Fibroblast of skin of abdomen (primary cell): ENCODE results near the gene OPRL1.

ENCODE experiments used
- DNase-seq: peaks from one replicate; pipeline ENCODE4 v3.0.0-alpha.2; 2013

Gene OPRL1

DNA sequence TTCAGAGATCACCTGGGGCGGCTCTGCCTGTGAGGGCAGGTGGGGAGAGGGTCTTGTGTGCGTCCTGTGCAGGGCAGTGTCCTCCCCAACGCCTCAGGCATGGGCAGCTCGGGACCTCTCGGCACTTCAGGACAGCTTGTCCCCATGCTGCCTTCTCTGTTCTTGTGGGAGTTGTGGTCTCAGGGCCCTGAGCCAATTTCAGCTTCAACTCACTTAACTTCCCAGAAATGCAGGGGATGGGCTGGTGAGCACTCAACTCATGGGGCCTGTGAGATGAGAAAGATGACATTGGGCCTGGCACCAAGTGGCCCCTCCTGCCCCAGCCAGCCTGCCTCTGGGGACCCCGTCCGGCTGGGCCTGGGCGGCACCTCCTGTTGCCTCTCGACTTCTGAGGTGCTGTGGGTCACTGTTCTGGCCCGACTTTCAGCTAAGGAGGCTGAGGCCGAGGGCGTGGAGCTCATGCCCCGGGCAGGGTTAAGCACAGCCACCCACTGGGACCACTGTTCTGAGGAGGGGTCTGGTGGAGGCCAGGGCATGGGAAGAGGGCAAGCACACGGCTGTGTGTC lies 7.3 kb upstream of the OPRL1 start:
- no peak for DNase-seq

DNA sequence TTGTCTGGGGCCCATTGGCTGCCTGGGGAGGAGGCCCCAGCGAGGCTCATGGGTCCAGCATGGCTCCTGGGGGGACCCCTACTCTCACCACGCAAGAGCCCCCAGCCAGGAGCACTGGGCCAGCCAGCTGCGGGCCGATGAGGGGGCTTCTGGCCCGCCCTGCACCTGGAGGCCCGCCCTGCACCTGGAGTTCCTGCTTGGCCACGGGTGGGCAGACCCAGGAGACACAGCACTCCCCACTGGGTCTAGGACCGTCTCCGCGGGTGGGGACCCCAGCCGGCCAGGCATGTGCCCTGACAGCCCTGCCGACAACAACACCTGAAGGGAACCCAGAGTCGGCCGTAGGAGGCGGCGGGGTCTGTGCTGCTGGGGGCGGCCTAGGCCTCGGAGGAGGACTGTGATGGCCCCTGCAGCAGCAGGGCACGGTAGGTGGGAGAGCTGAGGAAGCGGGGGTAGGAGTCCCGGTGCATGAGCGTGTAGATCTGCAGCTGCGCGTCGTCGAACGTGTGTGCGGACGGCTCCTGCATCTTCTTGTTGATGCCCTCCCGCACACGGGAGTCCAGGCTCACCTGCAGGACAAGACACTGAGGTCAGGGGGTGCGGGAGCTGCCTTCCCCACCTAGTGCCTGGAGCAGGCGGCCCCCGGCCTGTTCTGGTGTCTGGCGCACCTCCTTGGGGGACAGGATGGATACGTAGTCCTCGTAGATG lies 6.3 kb upstream of the OPRL1 start:
- DNase-seq: no peak

DNA sequence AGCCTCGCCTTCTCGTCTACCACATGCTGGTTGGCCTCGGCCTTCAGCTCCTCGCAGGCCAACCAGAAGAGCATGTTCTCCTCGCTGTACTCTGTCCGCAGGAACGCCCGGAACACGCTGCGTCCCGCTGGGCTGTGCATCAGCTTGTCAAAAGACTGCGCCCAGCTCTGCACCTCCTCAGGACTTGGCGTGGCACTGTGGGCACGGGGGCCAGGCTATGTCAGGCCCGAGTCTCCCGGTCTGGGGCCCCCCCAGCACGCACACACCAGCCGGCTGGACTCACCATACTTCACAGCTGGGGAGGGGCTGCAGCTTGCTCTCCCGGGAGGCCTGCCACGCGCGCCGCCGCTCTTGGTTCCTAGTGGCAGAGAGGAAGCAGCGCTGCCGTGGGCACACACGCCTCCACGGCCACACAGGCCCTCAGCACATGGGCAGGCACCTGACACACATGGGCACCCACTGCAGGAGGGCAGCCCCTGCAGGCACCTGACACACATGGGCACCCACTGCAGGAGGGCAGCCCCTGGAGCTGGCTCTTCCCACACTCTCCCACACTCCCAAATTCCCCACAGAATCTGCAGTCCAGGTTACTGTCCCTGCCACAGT lies 5.6 kb upstream of the OPRL1 start:
- no peak for DNase-seq

DNA sequence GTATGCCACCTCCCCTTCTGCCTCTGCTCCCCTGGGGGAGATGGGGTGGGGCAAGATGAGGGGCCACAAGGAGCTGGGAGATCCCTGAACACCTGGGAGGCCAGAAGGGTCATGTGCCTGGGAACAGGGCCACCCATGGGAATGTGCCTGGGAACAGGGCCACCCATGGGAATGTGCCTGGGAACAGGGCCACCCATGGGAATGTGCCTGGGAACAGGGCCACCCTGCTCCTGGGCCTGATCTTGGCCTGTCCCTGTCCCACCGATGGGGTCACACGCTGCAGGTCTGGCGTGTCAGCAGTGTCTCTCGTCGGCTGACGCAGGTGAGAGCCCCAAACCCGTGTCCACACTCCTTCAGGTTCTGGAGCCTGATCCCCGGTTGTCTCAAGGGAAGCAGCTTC lies 4.9 kb upstream of the OPRL1 start:
- no peak for DNase-seq

DNA sequence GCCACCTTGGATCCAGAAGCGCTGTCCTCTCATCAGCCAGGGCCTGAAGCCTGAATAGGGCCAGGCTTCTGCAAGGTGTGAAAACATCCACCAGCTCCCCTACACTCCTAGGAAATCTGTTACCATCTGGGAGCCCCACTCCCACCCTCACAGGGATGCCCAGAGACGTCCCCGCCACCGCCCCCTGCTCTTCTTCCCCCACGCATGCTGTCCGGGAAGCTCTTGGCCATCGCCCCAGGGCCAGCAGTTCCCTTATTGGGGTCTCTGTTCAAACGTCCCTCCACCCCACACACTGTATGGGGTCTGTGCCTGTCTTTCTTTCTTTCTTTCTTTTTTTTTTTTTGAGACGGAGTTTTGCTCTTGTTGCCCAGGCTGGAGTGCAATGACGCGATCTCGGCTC lies 4.3 kb upstream of the OPRL1 start:
- DNase-seq: no peak

DNA sequence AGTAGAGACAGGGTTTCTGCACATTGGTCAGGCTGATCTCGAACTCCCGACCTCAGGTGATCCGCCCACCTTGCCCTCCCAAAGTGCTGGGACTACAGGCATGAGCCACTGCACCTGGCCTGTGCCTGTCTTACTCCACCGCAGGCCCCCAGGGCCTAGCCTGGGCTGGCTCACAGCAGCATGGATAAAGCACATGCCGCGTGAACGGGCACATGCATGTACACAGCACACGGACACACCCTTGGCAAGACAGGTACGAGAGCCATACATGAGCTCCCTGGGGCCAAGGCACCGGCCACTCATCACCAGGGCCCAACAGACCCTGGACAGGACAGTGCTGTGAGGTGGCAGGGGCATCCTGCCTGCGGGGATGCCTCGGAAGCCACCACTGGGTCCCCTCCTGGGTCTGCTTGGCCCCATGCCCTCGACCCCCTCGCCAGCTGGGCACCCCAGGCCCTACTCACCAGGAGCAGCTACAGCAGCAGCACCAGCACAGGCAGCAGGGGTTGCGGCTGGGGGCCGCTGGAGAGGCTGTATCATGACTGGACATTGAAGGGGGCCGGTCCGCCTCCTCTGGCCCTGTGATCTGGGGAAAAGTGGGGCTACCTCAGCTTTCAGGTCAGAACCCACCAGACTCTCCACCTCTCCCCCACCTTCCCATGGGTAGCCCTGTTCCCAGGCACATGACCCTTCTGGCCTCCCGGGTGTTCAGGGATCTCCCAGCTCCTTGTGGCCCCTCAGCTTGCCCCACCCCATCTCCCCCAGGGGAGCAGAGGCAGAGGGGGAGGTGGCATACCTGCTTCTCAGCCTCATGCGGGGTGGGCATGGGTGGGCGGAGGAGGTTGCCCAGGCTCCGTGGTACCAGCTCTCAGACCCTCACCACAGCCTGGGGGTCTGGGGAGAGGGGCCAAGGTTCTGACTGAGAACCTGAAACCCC lies 3.6 kb upstream of the OPRL1 start:
- DNase-seq: no peak

DNA sequence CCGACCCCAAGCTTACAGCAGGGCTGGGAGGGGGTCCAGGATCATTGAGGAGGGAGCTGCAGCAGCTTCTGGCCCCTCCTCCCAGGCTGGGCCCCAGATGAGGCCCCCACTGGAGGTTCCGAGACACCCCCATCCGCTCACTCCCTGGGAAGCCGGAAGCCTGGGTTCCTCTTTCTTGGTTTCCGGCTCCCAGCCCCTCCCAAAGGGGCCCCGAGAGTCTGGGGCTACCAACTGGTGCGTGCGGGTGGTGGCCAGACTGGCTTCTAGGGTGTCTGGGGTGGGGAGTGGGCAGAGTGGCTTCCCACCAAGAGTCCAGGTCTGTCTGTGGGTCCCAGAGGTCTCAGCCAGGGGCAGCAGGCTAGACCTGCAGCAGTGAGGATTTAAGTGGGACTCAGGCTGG lies 2.8 kb upstream of the OPRL1 start:
- no peak for DNase-seq

DNA sequence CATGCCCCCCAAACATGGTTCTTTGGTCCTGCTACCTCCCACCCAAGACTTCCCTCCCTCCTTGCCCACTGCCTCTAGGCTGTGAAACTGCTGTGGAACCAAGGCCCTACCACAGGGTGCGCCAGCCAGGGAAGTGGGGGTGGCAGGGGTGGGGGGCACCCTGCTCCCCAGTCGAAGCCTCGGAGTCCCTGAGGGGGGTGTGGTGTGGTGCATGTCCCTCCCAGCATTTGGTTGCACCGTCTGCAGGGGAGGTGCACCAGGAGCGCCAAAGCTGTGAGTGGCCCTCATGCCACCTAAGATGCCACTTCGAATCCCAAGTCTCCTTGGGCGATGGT lies 2.4 kb upstream of the OPRL1 start:
- DNase-seq: no peak

DNA sequence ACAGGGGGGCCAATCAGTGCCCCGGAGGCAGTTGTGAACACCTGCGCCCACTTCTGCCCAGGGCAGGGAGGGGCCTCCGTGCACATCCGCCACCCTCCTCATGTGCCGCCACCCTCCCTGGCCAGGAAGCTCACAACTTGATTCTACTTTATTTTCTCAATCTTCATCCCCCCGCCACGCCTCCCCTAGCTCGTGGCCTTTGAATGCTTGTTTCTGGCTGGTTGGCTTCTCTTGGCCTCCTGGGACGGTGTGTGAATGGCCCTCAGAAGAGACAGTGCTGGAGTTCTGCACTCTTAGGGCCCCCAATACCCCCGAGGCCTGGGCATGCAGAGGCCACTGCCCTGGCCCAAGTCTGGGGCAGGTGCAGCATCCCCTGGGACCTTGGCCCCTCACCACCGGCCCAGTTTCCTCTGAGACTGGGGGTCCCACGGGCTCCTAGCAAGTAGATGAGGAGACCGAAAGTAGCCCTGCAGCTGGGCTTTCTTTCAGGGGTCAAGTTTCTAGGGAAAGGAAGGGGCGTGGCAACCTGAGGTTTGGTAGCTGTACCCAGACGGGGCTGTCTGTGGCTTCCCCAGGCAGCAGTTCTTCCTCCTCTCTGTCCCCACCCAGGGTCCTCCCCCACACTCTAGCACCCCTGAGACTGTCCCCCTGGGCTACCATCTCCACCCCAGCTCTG lies 1.9 kb upstream of the OPRL1 start:
- DNase-seq: no peak

DNA sequence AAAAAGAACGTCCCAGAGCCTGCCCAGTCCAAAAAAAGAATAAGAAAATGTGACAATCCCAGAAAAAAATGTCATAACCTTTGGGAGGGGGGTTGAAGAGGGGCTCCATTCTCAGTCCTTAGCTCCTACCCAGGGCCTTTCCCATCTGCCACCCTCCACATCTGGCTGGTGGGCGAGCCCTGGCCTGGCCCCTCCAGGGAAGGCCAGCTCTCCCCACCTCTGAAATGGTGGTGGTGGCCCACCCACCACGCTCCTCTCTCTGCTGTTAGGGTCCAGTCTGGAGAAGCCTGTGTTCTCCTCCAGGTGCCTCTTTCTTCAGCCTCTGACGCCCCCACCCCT lies 979 bp upstream of the OPRL1 start:
- DNase-seq: no peak

DNA sequence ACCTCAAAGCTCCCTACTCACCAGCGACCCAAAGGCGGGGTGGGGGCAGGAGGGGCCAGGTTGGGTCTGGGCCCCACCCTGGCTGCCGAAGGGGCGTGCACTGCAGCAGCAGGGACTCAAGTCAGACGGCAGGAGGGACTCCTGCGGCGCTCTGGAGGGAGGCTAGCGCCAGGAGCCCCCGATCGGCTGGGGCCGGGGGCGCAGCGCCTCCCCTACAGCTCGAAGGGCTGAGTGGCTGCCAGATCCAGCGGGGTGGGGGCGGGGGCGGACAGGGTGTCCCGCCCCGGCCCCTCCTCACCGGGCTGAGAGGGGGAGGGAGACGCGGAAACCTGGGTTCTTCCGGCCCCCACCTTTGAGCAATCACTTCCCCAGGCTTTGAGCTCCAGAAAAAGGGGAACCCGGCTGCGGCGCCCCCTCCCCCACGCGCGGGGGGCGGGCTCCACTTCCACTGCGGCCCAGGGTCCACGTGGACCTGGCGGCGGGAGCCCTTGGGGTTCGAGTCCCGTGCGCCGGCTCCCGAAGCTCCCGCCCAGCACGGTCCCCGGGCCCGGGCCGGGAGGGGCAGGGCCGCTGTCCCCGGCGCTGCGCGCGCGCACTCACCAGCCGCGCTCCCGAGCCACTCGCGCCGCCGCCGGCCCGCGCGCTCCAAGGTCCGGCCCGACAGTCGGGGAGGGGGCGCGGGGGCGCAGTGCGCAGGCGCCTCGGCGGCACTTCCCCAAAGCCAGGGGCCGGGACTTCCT lies 439 bp upstream of the OPRL1 start, which contains the start of gene RGS19:
RGS19 (minus strand) TSS at position 246 of the 740 bp plus-strand sequence. CDS start 2,632 bp downstream, outside the sequence.
- peak; percentile 72 for DNase-seq

DNA sequence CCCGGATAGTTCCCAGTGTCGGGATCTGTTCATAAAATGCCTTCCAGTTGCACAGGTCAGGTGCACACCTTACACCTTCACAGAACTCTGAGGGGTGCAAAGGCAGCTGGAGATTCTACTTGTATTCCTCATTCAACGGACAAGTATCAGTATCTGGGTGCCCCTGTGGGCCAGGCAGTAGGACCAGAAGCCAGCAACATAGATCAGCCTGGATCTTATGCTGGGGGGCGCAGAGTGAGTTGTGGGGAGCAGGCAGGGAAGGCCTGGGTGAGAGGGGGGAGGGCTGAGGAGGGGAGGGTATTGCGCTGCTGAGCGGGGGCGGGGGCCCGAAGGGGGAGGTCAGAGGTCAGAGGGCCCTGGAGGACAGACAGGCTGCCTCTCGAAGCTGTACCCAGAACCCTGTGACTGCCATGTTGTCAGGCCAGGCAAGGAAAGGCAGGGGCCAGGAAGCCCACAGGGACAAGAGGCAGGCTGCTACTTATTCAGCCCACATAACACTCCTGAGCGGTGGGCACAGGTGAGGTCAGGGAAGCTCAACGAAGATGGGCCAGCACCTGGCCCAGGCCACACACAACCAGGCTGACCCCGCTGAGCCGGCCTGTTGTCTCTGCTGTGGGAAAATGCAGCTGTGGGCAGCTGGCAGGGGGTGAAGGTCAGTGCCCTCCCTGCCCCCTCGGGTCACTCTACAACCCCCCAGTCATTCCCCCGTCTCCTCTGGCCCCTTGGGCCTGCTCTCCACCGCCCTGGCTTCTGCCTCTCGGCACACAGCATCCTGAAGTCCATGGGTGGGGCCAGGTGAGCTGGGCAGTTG lies 1.1 kb downstream of the OPRL1 start:
- no peak for DNase-seq

DNA sequence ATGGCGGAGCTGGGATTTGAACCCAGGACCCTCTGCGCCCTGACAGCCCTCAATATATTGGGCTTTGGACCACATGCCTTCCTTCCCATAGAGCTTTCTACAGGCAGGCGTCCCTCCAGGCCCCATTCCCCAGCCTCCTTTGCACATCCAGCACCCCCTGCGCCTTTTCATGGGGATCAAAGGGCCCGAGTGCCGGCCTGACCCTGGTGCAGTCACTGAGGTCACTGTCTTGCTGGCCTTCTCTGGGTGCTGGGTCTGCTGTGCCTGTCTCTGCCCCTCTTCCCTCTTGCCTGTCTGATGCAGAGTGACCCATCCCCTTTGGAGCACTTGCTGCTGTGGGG lies 1.7 kb downstream of the OPRL1 start:
- no peak for DNase-seq

DNA sequence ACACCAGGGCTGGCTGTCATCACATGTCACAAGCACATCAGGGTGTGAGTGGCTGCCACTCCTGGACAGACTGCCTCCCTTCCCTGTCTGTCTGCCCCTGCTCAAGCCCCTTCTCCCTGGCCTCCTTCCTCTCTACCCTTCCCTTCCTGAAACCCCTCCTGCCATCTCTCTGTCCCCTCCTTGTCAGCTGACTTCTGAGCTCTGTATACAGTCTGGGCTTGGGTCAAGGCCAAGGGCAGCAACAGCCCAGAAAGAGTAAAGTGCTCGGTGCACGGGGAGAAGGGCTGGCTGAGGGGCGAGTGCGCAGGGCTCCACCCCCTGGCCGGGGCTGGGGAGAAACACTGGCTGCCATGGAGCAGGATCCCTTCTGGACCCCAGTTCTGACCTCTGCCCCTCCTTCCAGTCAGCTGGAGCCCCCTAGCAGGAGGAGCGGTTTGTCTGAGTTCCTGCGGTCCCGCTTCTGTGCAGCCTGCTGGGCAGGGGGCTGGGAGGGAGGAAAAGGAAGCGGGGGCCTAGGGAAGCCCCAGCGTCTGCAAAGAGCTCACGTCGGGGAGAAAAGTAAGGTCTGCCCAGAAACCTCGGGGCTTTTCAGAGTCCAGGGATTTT lies 2.3 kb downstream of the OPRL1 start:
- no peak for DNase-seq

DNA sequence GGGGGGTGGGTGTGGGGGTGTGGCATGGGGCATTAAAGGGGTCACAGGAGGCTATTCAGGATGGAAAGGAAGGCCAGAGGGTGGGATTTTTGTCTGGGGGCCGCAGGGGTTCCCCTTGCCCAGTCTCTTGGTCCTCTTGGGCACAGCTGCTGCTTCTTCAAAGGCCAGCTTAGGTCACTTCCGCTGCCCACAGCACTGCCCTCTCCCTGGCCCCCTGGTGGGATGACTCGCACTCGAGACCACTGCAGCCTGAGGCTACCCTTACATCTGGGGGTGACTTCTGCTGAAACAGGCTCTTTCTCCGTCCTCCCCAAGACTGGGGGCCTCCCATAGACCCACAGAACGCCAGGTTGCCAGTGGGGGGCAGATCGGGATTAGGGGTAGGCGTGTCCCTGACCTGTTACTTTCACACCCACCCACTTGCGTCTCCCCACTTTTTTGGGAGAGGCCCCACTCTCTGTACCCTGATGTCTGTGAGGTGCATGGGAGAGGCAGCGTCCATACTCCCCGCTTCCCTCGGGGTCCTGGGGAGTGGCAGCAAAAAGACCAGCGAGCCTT lies 3.0 kb downstream of the OPRL1 start:
- DNase-seq: no peak

DNA sequence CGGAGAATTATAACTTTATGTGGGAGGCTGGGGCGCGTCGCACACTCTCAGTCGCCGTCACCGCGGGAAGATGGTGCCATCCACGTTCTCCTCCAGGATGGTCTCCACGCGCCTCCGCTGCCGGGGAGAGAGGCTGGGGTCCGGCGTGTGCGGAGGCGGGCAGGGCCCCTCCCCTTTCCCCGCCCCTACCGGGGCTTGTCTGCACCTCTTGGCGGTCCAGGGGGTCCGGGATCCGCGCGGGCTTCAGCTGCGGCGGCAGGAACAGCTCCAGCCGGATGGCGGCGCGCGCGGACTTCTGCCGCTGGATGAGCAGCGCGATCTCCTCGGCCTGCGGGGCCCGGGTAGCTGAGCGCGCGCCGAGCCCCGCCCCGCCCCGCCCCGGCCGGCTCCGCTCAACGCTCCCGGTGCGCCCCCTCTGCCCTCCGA lies 3.5 kb downstream of the OPRL1 start:
- DNase-seq: peak; percentile 69

DNA sequence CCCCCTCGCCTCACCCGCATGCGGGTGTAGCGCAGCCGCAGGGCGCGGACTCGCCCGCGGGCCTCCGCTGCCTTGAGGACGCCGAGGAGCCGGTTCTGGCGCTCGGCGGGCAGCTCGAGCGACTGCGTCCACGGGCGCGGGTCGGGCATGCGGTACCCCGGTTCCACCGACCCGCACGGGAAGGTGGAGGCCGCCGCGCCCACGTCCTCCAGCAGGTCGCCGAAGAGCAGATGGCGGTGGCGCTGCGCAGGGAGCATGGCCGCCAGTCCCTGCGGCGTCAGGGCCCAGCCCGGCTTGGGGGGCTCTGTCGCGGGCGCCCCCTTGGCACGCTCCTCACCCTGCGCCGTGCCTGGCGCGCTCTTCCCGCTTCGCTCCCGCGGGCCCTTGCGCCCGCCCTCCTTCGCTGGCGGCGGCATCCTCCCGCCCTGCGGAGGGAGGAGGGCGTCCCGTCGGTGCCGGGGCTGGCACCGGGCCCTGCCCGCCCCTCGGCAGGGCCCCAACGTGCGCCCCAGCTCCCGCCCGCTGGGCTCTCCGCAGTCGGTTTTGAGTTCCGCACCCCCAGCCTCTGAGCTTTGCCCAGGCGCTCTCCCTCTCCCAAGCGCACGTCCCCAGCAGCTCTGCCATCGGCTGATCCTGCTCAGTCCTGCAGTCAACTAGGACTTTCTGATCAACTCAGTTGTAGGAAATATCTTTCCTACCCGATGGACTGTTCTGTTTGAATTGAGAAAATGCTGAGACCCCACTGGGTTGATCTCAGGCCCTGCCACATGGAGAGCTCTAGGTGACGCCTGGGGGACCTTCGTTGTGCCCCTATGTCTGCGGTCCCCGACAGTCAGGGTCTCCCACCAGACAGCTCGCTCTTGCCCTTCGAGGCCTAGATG lies 4.2 kb downstream of the OPRL1 start, which contains the start of gene LKAAEAR1:
LKAAEAR1 (minus strand) TSS at position 595 of the 881 bp plus-strand sequence; CDS start at position 416, 179 bp downstream.
- no peak for DNase-seq

DNA sequence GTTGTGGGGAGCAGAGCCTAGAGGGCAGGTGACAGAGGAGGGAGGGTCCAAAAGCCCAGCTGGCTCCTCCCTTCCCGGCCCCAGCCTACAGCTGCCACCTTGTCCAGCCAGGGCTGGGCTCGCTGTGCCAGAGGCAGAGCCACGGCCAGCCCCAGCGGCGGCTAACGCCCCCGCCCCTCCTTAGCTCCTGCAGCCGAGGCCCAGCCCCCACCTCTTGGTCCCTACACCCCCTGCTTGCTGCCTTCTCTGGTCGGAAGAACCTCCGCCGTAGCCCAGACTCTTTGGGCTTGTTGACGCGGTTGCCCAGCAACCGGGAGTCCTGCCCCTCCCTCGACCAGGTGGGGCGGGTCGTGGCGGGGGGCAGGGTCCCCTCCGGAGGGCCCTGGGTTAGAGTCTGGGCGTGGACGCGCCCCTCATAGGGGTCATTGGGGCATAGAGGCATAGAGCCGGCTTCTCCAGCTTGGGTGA lies 4.8 kb downstream of the OPRL1 start:
- no peak for DNase-seq

DNA sequence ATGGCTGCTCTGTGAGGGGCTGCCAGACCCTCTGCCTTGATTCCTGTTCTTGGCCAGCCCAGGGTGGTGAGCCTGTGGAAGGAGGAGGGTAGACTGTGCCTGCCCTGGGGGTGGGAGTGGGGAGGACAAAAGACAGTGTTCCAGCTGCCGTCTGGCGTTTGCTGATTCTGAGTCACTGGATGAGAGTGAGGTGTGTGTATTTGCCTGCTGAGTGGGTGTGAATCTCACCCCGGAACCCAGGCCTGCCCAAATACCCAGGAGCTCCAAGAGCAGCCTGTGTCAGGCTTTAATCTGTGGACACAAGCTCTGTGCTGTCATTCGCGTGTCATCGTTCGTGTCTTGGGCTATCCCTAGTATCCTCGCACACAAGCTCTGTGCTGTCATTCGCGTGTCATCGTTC lies 6.9 kb downstream of the OPRL1 start:
- DNase-seq: no peak
